Uterus (tissue), 4 donors: Measurements from ENCODE around the gene TCTN1. TPM values are rescaled to one million over a fixed set of nuclear protein-coding genes. Genes with fewer than 3 reads are reported as not detected.
"Not testable (repeated sequence)": the region's sequence is repeated elsewhere in the genome, so short reads cannot be mapped to it uniquely, and the experiment has no call there.

Experiments used
- DNase-seq, 2 donors: peaks; one replicate each; pipeline ENCODE4 v3.0.0-alpha.2; 2019 to 2020
- H3K27ac ChIP-seq, 2 donors: fragments of 200-600 bp; sonication (generic); 1 replicate in 1 of 2; 2 replicates in 1 of 2; pipeline ENCODE4 v1.5.1; 2016 to 2018
- H3K27me3 ChIP-seq, 2 donors: fragments of 200-600 bp; sonication (generic); one replicate each; pipeline ENCODE4 v1.5.1; 2018 to 2019; ENCODE audit warnings: control low read depth in 1 of 2
- H3K36me3 ChIP-seq, 2 donors: fragments of 200-600 bp; sonication (generic); one replicate each; pipeline ENCODE4 v1.5.1; 2019; ENCODE audit warnings: control low read depth in 1 of 2
- H3K4me1 ChIP-seq, 2 donors: fragments of 200-600 bp; sonication (generic); one replicate each; pipeline ENCODE4 v1.5.1; 2018 to 2019; ENCODE audit warnings: control low read depth in 1 of 2
- H3K4me3 ChIP-seq, 2 donors: fragments of 200-600 bp; sonication (generic); 1 replicate in 1 of 2; 2 replicates in 1 of 2; pipeline ENCODE4 v1.5.1; 2018 to 2019; ENCODE audit warnings: mild to moderate bottlenecking in 1 of 2
- H3K9me3 ChIP-seq, 2 donors: fragments of 200-600 bp; sonication (generic); one replicate each; pipeline ENCODE4 v1.5.1; 2019; ENCODE audit warnings: control low read depth in 1 of 2
- CTCF ChIP-seq, 4 experiments: fragments of 200-600 bp in 2 of 4; fragments of 450-650 bp in 2 of 4; sonication (generic) in 2 of 4; IDR thresholded peaks; one replicate each; pipeline ENCODE4 v1.5.1; 2016 to 2019; ENCODE audit warnings: antibody characterized with exemption in 4 of 4, mild to moderate bottlenecking in 2 of 4, moderate library complexity in 1 of 4
- POLR2A ChIP-seq, 2 donors: fragments of 450-650 bp; IDR thresholded peaks; one replicate each; pipeline ENCODE4 v1.6.1; 2016; ENCODE audit warnings: antibody characterized with exemption in 2 of 2, mild to moderate bottlenecking in 1 of 2, moderate library complexity in 1 of 2
- intact Hi-C: fragments of 100-400 bp; cut with DNase I; formaldehyde crosslinking; loops from one replicate; pipeline ENCODE4 v1.15.1; 2023; ENCODE audit warnings: low total_unique reads
- total RNA-seq, 4 donors: library from RNA; depleted of rRNA in 3 of 4; stranded (reverse); fragments of >200 nt in 3 of 4; gene quantifications; one replicate each; pipeline versions ENCODE4 v1.1.0 to v1.2.4, GENCODE V29; 2014 to 2023
- donor health status: DM: yes; HTN: yes; CAD: no.

The TCTN1 gene
- total RNA-seq, 4 donors from 2014 or later, result 40.0 to 61.8 (median 49.9) TPM

GRCh38 chr12:110649341-110649847 lies 35.5 kb downstream of the TCTN1 start:
- Histone ChIP-seq H3K27ac (no peak overlapping the region), H3K27me3 (no peaks in the 10 kb centered on the region), H3K36me3 (no peaks in the 10 kb centered on the region), H3K4me1 (no peaks in the 10 kb centered on the region), H3K4me3 (no peak overlapping the region), H3K9me3 (no peaks in the 10 kb centered on the region)
- intact Hi-C loops, result no loop called here
- no peak for DNase-seq
- TF ChIP-seq POLR2A (IDR thresholded peaks at IDR 0.05) (no peak), CTCF (IDR thresholded peaks at IDR 0.05) (no peak)

- H3K4me3 ChIP-seq, H3K9me3 ChIP-seq, H3K4me1 ChIP-seq, H3K36me3 ChIP-seq, H3K27me3 ChIP-seq, DNase-seq, H3K27ac ChIP-seq, intact Hi-C loops: not testable (repeated sequence)
Measured at GRCh38 chr12:110654238-110654637, 40.3 kb downstream of the TCTN1 start.

GRCh38 chr12:110656071-110656655 lies 42.2 kb downstream of the TCTN1 start:
- TF ChIP-seq CTCF (IDR thresholded peaks at IDR 0.05) (no peak), POLR2A (IDR thresholded peaks at IDR 0.05) (no peak)
- no peak for DNase-seq
- Histone ChIP-seq H3K4me3 (no peak overlapping the region), H3K4me1 (no peaks in the 10 kb centered on the region), H3K27ac (no peak overlapping the region), H3K27me3 (no peaks in the 10 kb centered on the region), H3K9me3 (no peaks in the 10 kb centered on the region), H3K36me3 (no peaks in the 10 kb centered on the region)
- intact Hi-C loops, result no loop called here

GRCh38 chr12:110657747-110658146 lies 43.8 kb downstream of the TCTN1 start:
- H3K4me3 ChIP-seq, result no peak overlapping the region
- H3K27me3 ChIP-seq, result no peaks in the 10 kb centered on the region
- H3K9me3 ChIP-seq, result no peaks in the 10 kb centered on the region
- H3K27ac ChIP-seq, result no peak overlapping the region
- TF ChIP-seq CTCF (IDR thresholded peaks at IDR 0.05) (no peak), POLR2A (IDR thresholded peaks at IDR 0.05) (no peak)
- H3K36me3 ChIP-seq, result no peaks in the 10 kb centered on the region
- intact Hi-C loops, result no loop called here
- H3K4me1 ChIP-seq, result no peaks in the 10 kb centered on the region
- peak in 1 of 2 donors; percentile 23 for DNase-seq

- Histone ChIP-seq H3K36me3 (no peaks in the 10 kb centered on the region), H3K4me1 (no peaks in the 10 kb centered on the region), H3K27ac (no peak overlapping the region), H3K4me3 (no peak overlapping the region), H3K9me3 (no peaks in the 10 kb centered on the region), H3K27me3 (no peaks in the 10 kb centered on the region)
- intact Hi-C loops, result no loop called here
- no peak for DNase-seq
- TF ChIP-seq CTCF (IDR thresholded peaks at IDR 0.05) (no peak), POLR2A (IDR thresholded peaks at IDR 0.05) (no peak)
Measured at GRCh38 chr12:110658242-110658641, 44.3 kb downstream of the TCTN1 start.

- no peak for TF ChIP-seq CTCF (IDR thresholded peaks at IDR 0.05)
- TF ChIP-seq POLR2A (IDR thresholded peaks at IDR 0.05), result no peak
Measured at GRCh38 chr12:110658878-110659277, 44.9 kb downstream of the TCTN1 start.

More at GRCh38 chr12:110658878-110659277, 44.9 kb downstream of the TCTN1 start:
- no peaks in the 10 kb centered on the region for H3K4me1 ChIP-seq
- intact Hi-C loops, result no loop called here
- no peaks in the 10 kb centered on the region for H3K27me3 ChIP-seq
- DNase-seq, result no peak
- no peak overlapping the region for H3K27ac ChIP-seq
- H3K9me3 ChIP-seq, result no peaks in the 10 kb centered on the region
- no peak overlapping the region for H3K4me3 ChIP-seq
- no peaks in the 10 kb centered on the region for H3K36me3 ChIP-seq
